ENCODE measurements around the gene NSA2.

DNA sequence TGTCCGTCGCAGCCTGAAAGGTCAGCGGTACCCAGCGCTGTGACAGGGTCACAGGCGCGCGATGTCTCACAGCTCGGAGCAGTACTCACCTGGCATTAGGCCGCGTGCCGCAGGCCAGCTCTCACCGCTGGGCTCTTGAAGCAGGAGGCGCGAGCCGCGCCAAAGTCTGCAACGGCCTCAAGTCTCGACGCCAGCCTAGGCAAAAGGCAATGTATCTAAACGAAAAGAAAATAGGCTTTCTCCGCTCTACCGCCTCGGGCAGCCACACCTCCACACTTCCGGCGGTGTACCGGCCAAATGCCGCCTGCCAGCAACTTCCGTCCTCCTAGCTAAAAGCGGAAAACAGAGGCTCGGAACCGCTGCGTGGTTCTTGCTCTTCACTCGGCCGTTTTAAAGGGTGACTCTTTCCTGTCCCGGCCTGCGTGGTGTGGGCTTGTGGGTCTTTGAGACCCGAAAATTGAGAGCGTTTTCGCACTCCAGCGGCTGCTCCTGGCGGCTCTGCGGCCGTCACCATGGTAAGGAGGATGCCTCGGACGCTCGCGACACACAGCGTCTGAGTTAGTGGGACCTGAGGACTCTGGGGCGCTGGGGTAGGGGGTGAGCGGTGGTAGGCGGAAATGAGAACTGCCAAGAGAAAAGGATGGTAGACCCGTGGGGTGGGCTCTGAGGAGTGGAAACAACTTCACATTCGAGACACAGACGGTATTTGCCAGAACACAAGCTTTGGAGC, at the start of gene NSA2, which contains the start of gene GFM2:
- TF ChIP-seq, protein P1, sequence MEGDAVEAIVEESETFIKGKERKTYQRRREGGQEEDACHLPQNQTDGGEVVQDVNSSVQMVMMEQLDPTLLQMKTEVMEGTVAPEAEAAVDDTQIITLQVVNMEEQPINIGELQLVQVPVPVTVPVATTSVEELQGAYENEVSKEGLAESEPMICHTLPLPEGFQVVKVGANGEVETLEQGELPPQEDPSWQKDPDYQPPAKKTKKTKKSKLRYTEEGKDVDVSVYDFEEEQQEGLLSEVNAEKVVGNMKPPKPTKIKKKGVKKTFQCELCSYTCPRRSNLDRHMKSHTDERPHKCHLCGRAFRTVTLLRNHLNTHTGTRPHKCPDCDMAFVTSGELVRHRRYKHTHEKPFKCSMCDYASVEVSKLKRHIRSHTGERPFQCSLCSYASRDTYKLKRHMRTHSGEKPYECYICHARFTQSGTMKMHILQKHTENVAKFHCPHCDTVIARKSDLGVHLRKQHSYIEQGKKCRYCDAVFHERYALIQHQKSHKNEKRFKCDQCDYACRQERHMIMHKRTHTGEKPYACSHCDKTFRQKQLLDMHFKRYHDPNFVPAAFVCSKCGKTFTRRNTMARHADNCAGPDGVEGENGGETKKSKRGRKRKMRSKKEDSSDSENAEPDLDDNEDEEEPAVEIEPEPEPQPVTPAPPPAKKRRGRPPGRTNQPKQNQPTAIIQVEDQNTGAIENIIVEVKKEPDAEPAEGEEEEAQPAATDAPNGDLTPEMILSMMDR (IDR thresholded peaks at IDR 0.05; ENCODE audit: low read depth, low read length, poor library complexity, severe bottlenecking), result no peak
- TF ChIP-seq EZH2phosphoT487 (IDR thresholded peaks at IDR 0.05; ENCODE audit: borderline replicate concordance, low read length), result no peak

Data from DOHH2 (cell line).